Astrocyte of the spinal cord (primary cell): Measurements from ENCODE around the gene GCN1.

ENCODE experiments used
- DNase-seq: peaks from one replicate; pipeline ENCODE4 v3.0.0; 2011; ENCODE audit warnings: low read depth, low spot score
- H3K4me3 ChIP-seq: 2 replicates; pipeline ENCODE4 v1.5.1; 2011; ENCODE audit warnings: low read depth, mild to moderate bottlenecking, low read length, moderate library complexity
- CTCF ChIP-seq: IDR thresholded peaks from 2 replicates; pipeline ENCODE4 v1.5.1; 2012; ENCODE audit warnings: low read depth, mild to moderate bottlenecking, low read length, inconsistent platforms
- in situ Hi-C: cut with HindIII; loops from 2 replicates; pipeline ENCODE4 v1.10.0; 2017; ENCODE audit warnings: low sequenced_read_pairs

The GCN1 gene

DNA sequence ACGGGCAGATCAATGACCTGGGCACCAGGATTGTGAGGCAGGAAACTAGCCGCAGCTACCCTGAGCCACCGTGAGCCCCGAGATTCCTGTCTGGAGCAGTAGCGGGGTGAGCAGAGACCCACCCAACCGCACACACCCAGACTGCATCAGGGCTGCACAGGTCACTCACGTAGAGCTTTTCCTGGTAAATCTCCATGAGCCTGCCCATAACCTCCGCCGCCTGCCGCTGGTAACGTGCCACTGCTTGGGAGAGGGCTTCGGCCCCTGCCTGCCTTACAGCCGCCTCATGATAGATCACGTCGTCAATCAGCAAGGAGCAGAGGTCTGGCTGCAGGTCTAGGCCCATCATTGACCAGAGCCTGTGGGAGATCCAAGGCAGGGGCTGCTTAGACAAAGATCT, 39.4 kb downstream of the GCN1 start:
- no peak for TF ChIP-seq CTCF
- no peak for DNase-seq
- in situ Hi-C loops, result no loop called here
- H3K4me3 ChIP-seq, result no peak overlapping the region

GRCh38 chr12:120150919-120151525, 43.5 kb downstream of the GCN1 start:
- no peak for TF ChIP-seq CTCF
- no peak for DNase-seq
- H3K4me3 ChIP-seq, result no peak overlapping the region
- in situ Hi-C loops, result no loop called here

DNA sequence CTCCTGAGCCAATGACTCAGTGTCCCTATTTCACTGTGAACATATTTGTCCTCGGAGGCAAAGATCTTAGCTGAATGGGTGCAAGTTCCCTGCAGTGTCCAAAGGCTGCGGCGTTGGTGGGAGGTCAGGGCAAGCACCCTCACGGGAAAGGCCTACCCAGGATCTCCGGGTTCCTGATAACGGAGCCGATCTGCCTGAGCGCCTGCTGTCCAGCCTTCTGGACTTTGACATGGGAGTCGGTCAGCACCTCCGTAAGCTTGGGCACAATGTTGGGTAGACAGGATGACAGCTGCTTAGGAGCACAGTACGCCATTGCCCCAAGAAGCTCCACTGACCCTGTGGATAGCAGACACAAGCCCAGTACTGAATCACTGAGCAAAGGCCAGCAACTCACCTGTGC, 46.5 kb downstream of the GCN1 start:
- in situ Hi-C loops, result no loop called here
- DNase-seq, result no peak
- no peak overlapping the region for H3K4me3 ChIP-seq
- no peak for TF ChIP-seq CTCF

DNA sequence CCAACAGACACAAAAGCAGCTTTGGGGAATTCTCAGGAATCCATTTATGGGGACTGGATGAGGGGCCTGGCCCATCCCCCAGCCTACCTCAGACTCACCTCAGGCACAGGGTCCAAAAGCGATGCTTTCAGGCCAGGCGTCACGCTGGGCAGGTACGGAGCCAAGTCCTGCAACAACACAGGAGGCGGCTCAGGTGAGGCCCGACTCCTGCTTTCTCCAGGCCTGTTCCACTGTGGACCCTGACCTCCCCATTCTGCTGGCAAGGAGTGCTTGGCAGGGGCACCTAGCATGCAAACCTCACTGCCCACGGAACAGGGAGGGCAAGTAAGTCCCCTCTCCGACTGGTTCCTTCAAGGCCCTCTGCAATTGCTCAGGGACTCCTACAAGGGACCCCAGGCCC, 49.4 kb downstream of the GCN1 start:
- DNase-seq, result no peak
- TF ChIP-seq CTCF, result no peak
- no peak overlapping the region for H3K4me3 ChIP-seq
- in situ Hi-C loops, result no loop called here

DNA sequence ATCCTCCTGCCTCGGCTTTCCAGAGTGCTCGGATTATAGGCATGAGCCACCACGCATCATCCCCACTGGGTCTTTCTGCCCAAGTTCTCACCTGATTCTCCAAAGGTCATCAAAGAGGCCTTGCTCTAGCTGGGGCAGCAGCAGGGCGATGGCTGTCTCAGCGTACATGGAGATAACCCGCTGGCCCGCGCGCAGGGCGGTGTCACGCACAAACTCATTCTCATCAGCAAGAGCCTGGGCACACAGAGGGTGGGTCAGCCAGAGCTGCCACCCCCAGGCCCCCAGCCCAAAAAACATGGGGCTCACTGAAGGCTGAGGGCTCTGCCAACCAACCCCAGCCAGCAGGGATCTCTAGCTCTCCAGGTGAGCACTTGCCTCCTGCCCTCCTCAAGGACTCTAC, 50.3 kb downstream of the GCN1 start:
- no peak for DNase-seq
- no peak overlapping the region for H3K4me3 ChIP-seq
- no peak for TF ChIP-seq CTCF
- in situ Hi-C loops, result no loop called here

- in situ Hi-C loops, result no loop called here
- no peak overlapping the region for H3K4me3 ChIP-seq
- DNase-seq, result no peak
- TF ChIP-seq CTCF, result no peak
Measured at GRCh38 chr12:120142231-120142877, 52.2 kb downstream of the GCN1 start.
